Measurements from ENCODE around the gene AP2A1.

DNA sequence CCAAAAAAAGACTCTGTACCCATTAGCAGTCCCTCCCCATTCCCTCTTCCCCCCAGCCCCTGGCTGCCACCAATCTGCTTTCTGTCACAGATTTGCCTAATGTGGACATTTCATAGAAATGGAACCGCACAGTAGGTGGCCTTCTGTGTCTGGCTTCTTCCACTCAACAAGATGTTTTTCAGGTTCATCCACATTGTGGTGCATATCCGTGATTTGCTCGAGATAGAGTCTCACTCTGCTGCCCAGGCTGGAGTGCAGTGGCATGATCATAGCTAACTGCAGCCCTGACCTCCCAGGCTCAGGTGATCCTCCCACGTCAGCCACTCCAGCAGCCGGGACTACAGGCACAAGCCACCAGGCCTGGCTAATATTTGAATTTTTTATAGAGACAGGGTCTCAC lies 20.9 kb downstream of the AP2A1 start:
- TF ChIP-seq, protein P1, sequence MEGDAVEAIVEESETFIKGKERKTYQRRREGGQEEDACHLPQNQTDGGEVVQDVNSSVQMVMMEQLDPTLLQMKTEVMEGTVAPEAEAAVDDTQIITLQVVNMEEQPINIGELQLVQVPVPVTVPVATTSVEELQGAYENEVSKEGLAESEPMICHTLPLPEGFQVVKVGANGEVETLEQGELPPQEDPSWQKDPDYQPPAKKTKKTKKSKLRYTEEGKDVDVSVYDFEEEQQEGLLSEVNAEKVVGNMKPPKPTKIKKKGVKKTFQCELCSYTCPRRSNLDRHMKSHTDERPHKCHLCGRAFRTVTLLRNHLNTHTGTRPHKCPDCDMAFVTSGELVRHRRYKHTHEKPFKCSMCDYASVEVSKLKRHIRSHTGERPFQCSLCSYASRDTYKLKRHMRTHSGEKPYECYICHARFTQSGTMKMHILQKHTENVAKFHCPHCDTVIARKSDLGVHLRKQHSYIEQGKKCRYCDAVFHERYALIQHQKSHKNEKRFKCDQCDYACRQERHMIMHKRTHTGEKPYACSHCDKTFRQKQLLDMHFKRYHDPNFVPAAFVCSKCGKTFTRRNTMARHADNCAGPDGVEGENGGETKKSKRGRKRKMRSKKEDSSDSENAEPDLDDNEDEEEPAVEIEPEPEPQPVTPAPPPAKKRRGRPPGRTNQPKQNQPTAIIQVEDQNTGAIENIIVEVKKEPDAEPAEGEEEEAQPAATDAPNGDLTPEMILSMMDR (conservative IDR thresholded peaks at IDR 0.05): no peak
- no peak for TF ChIP-seq ZFX (IDR thresholded peaks at IDR 0.05)
